Mucosa of stomach (tissue), 1 donor: ENCODE results near the gene HUNK.
"Not testable (repeated sequence)": the region's sequence is repeated elsewhere in the genome, so short reads cannot be mapped to it uniquely, and the experiment has no call there.

Experiments
- H3K27me3 ChIP-seq: one replicate; pipeline ENCODE4 v1.7.0; 2013; ENCODE audit warnings: mild to moderate bottlenecking, low read length; ENCODE audit not compliant: control insufficient read depth, insufficient read depth
- H3K36me3 ChIP-seq: one replicate; pipeline ENCODE4 v1.7.0; 2013; ENCODE audit warnings: low read length; ENCODE audit not compliant: control insufficient read depth, insufficient read depth
- H3K4me1 ChIP-seq: one replicate; pipeline ENCODE4 v1.7.0; 2013; ENCODE audit warnings: mild to moderate bottlenecking, low read length; ENCODE audit not compliant: control insufficient read depth, insufficient read depth
- H3K4me3 ChIP-seq: one replicate; pipeline ENCODE4 v1.7.0; 2013; ENCODE audit warnings: low read length
- H3K9ac ChIP-seq: one replicate; pipeline ENCODE4 v1.7.0; 2013; ENCODE audit warnings: mild to moderate bottlenecking, low read length, moderate library complexity
- H3K9me3 ChIP-seq: one replicate; pipeline ENCODE4 v1.7.0; 2013; ENCODE audit warnings: mild to moderate bottlenecking, low read length, moderate library complexity; ENCODE audit not compliant: control insufficient read depth
- donor health status: Pancreatic carcinoma.

The HUNK gene

GRCh38 chr21:31931644-31932469, 59.0 kb downstream of the HUNK start:
- no peak overlapping the region for H3K9ac ChIP-seq
- H3K9me3 ChIP-seq = no peaks in the 10 kb centered on the region
- H3K4me1 ChIP-seq = no peaks in the 10 kb centered on the region
- H3K4me3 ChIP-seq = no peak overlapping the region
- H3K36me3 ChIP-seq = no peaks in the 10 kb centered on the region
- H3K27me3 ChIP-seq = no peaks in the 10 kb centered on the region

GRCh38 chr21:31932470-31932764, 59.6 kb downstream of the HUNK start:
- no peaks in the 10 kb centered on the region for H3K27me3 ChIP-seq
- H3K9ac ChIP-seq = no peak overlapping the region
- no peaks in the 10 kb centered on the region for H3K9me3 ChIP-seq
- no peak overlapping the region for H3K4me3 ChIP-seq
- H3K4me1 ChIP-seq = no peaks in the 10 kb centered on the region
- H3K36me3 ChIP-seq = no peaks in the 10 kb centered on the region

- H3K9me3 ChIP-seq = no peaks in the 10 kb centered on the region
- H3K27me3 ChIP-seq = no peaks in the 10 kb centered on the region
- no peak overlapping the region for H3K4me3 ChIP-seq
- H3K4me1 ChIP-seq = no peaks in the 10 kb centered on the region
- no peak overlapping the region for H3K9ac ChIP-seq
- no peaks in the 10 kb centered on the region for H3K36me3 ChIP-seq
These were observed 64.5 kb downstream of the HUNK start for GRCh38 chr21:31937303-31937702.

- Histone ChIP-seq H3K36me3 (no peaks in the 10 kb centered on the region), H3K9me3 (no peaks in the 10 kb centered on the region), H3K4me1 (no peaks in the 10 kb centered on the region), H3K4me3 (no peak overlapping the region), H3K27me3 (no peaks in the 10 kb centered on the region), H3K9ac (no peak overlapping the region)
These were observed 65.8 kb downstream of the HUNK start for GRCh38 chr21:31938330-31939301.

- Histone ChIP-seq H3K36me3 (no peaks in the 10 kb centered on the region), H3K9ac (no peak overlapping the region), H3K9me3 (no peaks in the 10 kb centered on the region), H3K27me3 (no peaks in the 10 kb centered on the region), H3K4me1 (no peaks in the 10 kb centered on the region), H3K4me3 (no peak overlapping the region)
These were observed 68.9 kb downstream of the HUNK start for GRCh38 chr21:31941694-31942093.

- no peaks in the 10 kb centered on the region for H3K9me3 ChIP-seq
- H3K4me1 ChIP-seq = no peaks in the 10 kb centered on the region
- H3K4me3 ChIP-seq = no peak overlapping the region
- H3K9ac ChIP-seq = no peak overlapping the region
- no peaks in the 10 kb centered on the region for H3K27me3 ChIP-seq
- H3K36me3 ChIP-seq = no peaks in the 10 kb centered on the region
These were observed 70.7 kb downstream of the HUNK start for GRCh38 chr21:31943561-31943960.

GRCh38 chr21:31945141-31945540, 72.3 kb downstream of the HUNK start:
- no peak overlapping the region for H3K9ac ChIP-seq
- no peaks in the 10 kb centered on the region for H3K4me1 ChIP-seq
- H3K36me3 ChIP-seq = no peaks in the 10 kb centered on the region
- H3K4me3 ChIP-seq = no peak overlapping the region
- no peaks in the 10 kb centered on the region for H3K27me3 ChIP-seq
- no peaks in the 10 kb centered on the region for H3K9me3 ChIP-seq

- H3K27me3 ChIP-seq = no peaks in the 10 kb centered on the region
- H3K4me3 ChIP-seq = no peak overlapping the region
- H3K9ac ChIP-seq = no peak overlapping the region
- no peaks in the 10 kb centered on the region for H3K9me3 ChIP-seq
- no peaks in the 10 kb centered on the region for H3K36me3 ChIP-seq
- no peaks in the 10 kb centered on the region for H3K4me1 ChIP-seq
These were observed 72.7 kb downstream of the HUNK start for GRCh38 chr21:31945546-31945945.

- Histone ChIP-seq H3K27me3 (no peaks in the 10 kb centered on the region), H3K4me1 (no peaks in the 10 kb centered on the region), H3K36me3 (no peaks in the 10 kb centered on the region), H3K4me3 (no peak overlapping the region), H3K9ac (no peak overlapping the region), H3K9me3 (no peaks in the 10 kb centered on the region)
These were observed 73.4 kb downstream of the HUNK start for GRCh38 chr21:31946231-31946630.

- not testable (repeated sequence) for H3K4me3 ChIP-seq, H3K9ac ChIP-seq, H3K9me3 ChIP-seq, H3K27me3 ChIP-seq, H3K4me1 ChIP-seq, H3K36me3 ChIP-seq
These were observed 74.2 kb downstream of the HUNK start for GRCh38 chr21:31946876-31947550.

GRCh38 chr21:31948676-31949075, 75.9 kb downstream of the HUNK start:
- Histone ChIP-seq H3K36me3 (no peaks in the 10 kb centered on the region), H3K4me3 (no peak overlapping the region), H3K9me3 (no peaks in the 10 kb centered on the region), H3K27me3 (no peaks in the 10 kb centered on the region), H3K9ac (no peak overlapping the region), H3K4me1 (no peaks in the 10 kb centered on the region)

- Histone ChIP-seq H3K27me3 (no peaks in the 10 kb centered on the region), H3K4me3 (no peak overlapping the region), H3K36me3 (no peaks in the 10 kb centered on the region), H3K4me1 (no peaks in the 10 kb centered on the region), H3K9me3 (no peaks in the 10 kb centered on the region), H3K9ac (no peak overlapping the region)
These were observed 80.0 kb downstream of the HUNK start for GRCh38 chr21:31952828-31953227.
